Ishikawa (cell line): ENCODE data around the gene CHN2.

Experiments
- CEBPB ChIP-seq: IDR thresholded peaks from 2 replicates; pipeline ENCODE4 v1.6.1; 2012
- CREB1 ChIP-seq: IDR thresholded peaks from 2 replicates; pipeline ENCODE4 v1.6.1; 2012; ENCODE audit warnings: low read depth
- EGR1 ChIP-seq: IDR thresholded peaks from 2 replicates; pipeline ENCODE4 v1.6.1; 2012
- EP300 ChIP-seq: IDR thresholded peaks from 2 replicates; pipeline ENCODE4 v1.6.1; 2012; ENCODE audit warnings: borderline replicate concordance
- FOXM1 ChIP-seq: IDR thresholded peaks from 2 replicates; pipeline ENCODE4 v1.6.1; 2012; ENCODE audit warnings: low read depth, borderline replicate concordance
- MAX ChIP-seq: IDR thresholded peaks from 2 replicates; pipeline ENCODE4 v1.6.1; 2012
- NFIC ChIP-seq: IDR thresholded peaks from 2 replicates; pipeline ENCODE4 v1.6.1; 2012
- RAD21 ChIP-seq: IDR thresholded peaks from 2 replicates; pipeline ENCODE4 v1.6.1; 2012; ENCODE audit warnings: low read depth
- REST ChIP-seq: IDR thresholded peaks from 2 replicates; pipeline ENCODE4 v1.6.1; 2012; ENCODE audit warnings: low read depth, mild to moderate bottlenecking
- TAF1 ChIP-seq: IDR thresholded peaks from 2 replicates; pipeline ENCODE4 v1.6.1; 2012; ENCODE audit warnings: low read depth, mild to moderate bottlenecking
- TCF12 ChIP-seq: IDR thresholded peaks from 2 replicates; pipeline ENCODE4 v1.6.1; 2012; ENCODE audit warnings: low read depth
- TEAD4 ChIP-seq: IDR thresholded peaks from 2 replicates; pipeline ENCODE4 v1.6.1; 2012
- USF1 ChIP-seq: IDR thresholded peaks from 2 replicates; pipeline ENCODE4 v1.6.1; 2012
- YY1 ChIP-seq: IDR thresholded peaks from 2 replicates; pipeline ENCODE4 v1.6.1; 2012; ENCODE audit warnings: low read depth
- ZBTB7A ChIP-seq: IDR thresholded peaks from 2 replicates; pipeline ENCODE4 v1.6.1; 2012; ENCODE audit warnings: low read depth

CHN2 gene

GRCh38 chr7:29160080-29160479, 34.5 kb upstream of the CHN2 start:
- TF ChIP-seq YY1 (no peak), REST (no peak), NFIC (no peak), TCF12 (no peak), EGR1 (no peak), MAX (no peak), RAD21 (no peak), TEAD4 (no peak), CREB1 (no peak), CEBPB (no peak), ZBTB7A (no peak), TAF1 (no peak), FOXM1 (no peak), EP300 (no peak), USF1 (no peak)

- no peak for TF ChIP-seq ZBTB7A
- TF ChIP-seq EP300: no peak
- no peak for TF ChIP-seq CEBPB
- TF ChIP-seq FOXM1: no peak
- TF ChIP-seq YY1: no peak
- TF ChIP-seq TAF1: no peak
- TF ChIP-seq CREB1: no peak
- TF ChIP-seq USF1: no peak
- no peak for TF ChIP-seq TCF12
These were observed 33.3 kb upstream of the CHN2 start for GRCh38 chr7:29161231-29161630.

GRCh38 chr7:29162577-29162976, 32.0 kb upstream of the CHN2 start:
- no peak for TF ChIP-seq YY1
- TF ChIP-seq CEBPB: no peak
- TF ChIP-seq NFIC: no peak

- TF ChIP-seq USF1 (no peak), CEBPB (no peak), ZBTB7A (no peak), EP300 (no peak), EGR1 (no peak), TAF1 (no peak), NFIC (no peak)
These were observed 30.7 kb upstream of the CHN2 start for GRCh38 chr7:29163854-29164253.

- no peak for TF ChIP-seq TCF12
- no peak for TF ChIP-seq REST
- TF ChIP-seq NFIC: no peak
- TF ChIP-seq TEAD4: no peak
- no peak for TF ChIP-seq ZBTB7A
- no peak for TF ChIP-seq RAD21
- TF ChIP-seq MAX: no peak
- TF ChIP-seq EGR1: no peak
These were observed 26.9 kb upstream of the CHN2 start for GRCh38 chr7:29167721-29168120.

- no peak for TF ChIP-seq NFIC
These were observed 23.8 kb upstream of the CHN2 start for GRCh38 chr7:29170781-29171180.

- TF ChIP-seq TEAD4 (no peak), RAD21 (no peak), FOXM1 (no peak), REST (no peak), TAF1 (no peak), EGR1 (no peak), MAX (no peak), ZBTB7A (no peak), CEBPB (no peak), USF1 (no peak), EP300 (no peak), YY1 (no peak), NFIC (no peak), CREB1 (no peak), TCF12 (no peak)
These were observed 21.1 kb upstream of the CHN2 start for GRCh38 chr7:29173458-29173857.
